Keratinocyte (primary cell): Measurements from ENCODE around the gene PPP4C. TPM values are rescaled to one million over a fixed set of nuclear protein-coding genes. Genes with fewer than 3 reads are reported as not detected.

Source experiments
- DNase-seq: peaks from one replicate; pipeline ENCODE4 v3.0.0-alpha.2; 2011; ENCODE audit warnings: low read depth, missing footprints, low spot score
- FAIRE-seq: peaks from 2 replicates; lab custom pipeline; 2011; peaks lifted over from hg19 to GRCh38; lab: Jason Lieb, UNC
- H2AFZ ChIP-seq: 2 replicates; pipeline ENCODE4 v1.6.0; 2012; ENCODE audit warnings: low read length, control low read depth, inconsistent platforms; ENCODE audit not compliant: control insufficient read depth
- H3K27ac ChIP-seq: 2 replicates; pipeline ENCODE4 v1.5.1; 2011; ENCODE audit warnings: low read length; ENCODE audit not compliant: control insufficient read depth, insufficient read depth
- H3K27me3 ChIP-seq: 3 replicates; pipeline ENCODE4 v1.6.0; 2011; ENCODE audit warnings: low read length; ENCODE audit not compliant: control insufficient read depth, insufficient read depth; ENCODE audit errors: extremely low read depth
- H3K36me3 ChIP-seq, 2 experiments: 2 replicates in 1 of 2; 3 replicates in 1 of 2; pipeline ENCODE4 v1.5.1; 2011; ENCODE audit warnings: low read length in 2 of 2, mild to moderate bottlenecking in 1 of 2; ENCODE audit not compliant: control insufficient read depth in 2 of 2, insufficient read depth in 2 of 2; ENCODE audit errors: extremely low read depth in 1 of 2
- H3K4me1 ChIP-seq: 3 replicates; pipeline ENCODE4 v1.5.1; 2011; ENCODE audit warnings: low read length; ENCODE audit not compliant: control insufficient read depth, insufficient read depth; ENCODE audit errors: extremely low read depth
- H3K4me2 ChIP-seq: 3 replicates; pipeline ENCODE4 v1.6.0; 2011; ENCODE audit warnings: low read depth, low read length; ENCODE audit not compliant: control insufficient read depth, insufficient read depth; ENCODE audit errors: extremely low read depth
- H3K4me3 ChIP-seq, 3 experiments: fragments of 200-600 bp in 1 of 3; sonication (generic) in 1 of 3; 2 replicates in 2 of 3; 3 replicates in 1 of 3; pipeline ENCODE4 v1.5.1; 2011 to 2016; ENCODE audit warnings: low read length in 3 of 3, mild to moderate bottlenecking in 3 of 3, control low read depth in 2 of 3, inconsistent platforms in 1 of 3, low read depth in 1 of 3, mixed read lengths in 1 of 3, mixed run types in 1 of 3, moderate library complexity in 1 of 3; ENCODE audit not compliant: control insufficient read depth in 2 of 3, insufficient read depth in 2 of 3; ENCODE audit errors: extremely low read depth in 1 of 3
- H3K79me2 ChIP-seq: 2 replicates; pipeline ENCODE4 v1.6.0; 2012; ENCODE audit warnings: low read length; ENCODE audit not compliant: control insufficient read depth, insufficient read depth
- H3K9ac ChIP-seq: 3 replicates; pipeline ENCODE4 v1.6.0; 2011; ENCODE audit warnings: low read length; ENCODE audit not compliant: control insufficient read depth, insufficient read depth; ENCODE audit errors: extremely low read depth
- H3K9me1 ChIP-seq: 3 replicates; pipeline ENCODE4 v1.6.0; 2011; ENCODE audit warnings: low read length; ENCODE audit not compliant: control insufficient read depth, insufficient read depth; ENCODE audit errors: extremely low read depth
- H3K9me3 ChIP-seq: 2 replicates; pipeline ENCODE4 v1.5.1; 2012; ENCODE audit warnings: low read depth, low read length; ENCODE audit not compliant: control insufficient read depth
- H4K20me1 ChIP-seq: 3 replicates; pipeline ENCODE4 v1.6.0; 2011; ENCODE audit warnings: low read length; ENCODE audit not compliant: control insufficient read depth, insufficient read depth; ENCODE audit errors: extremely low read depth
- CTCF ChIP-seq, 3 experiments: IDR thresholded peaks in 1 of 3; conservative IDR thresholded peaks in 1 of 3; optimal IDR thresholded peaks in 1 of 3; 2 replicates in 2 of 3; 3 replicates in 1 of 3; pipeline versions ENCODE3 to v1.5.1; 2011; ENCODE audit warnings: low read length in 3 of 3, mild to moderate bottlenecking in 3 of 3, moderate library complexity in 2 of 3, control low read depth in 1 of 3, inconsistent platforms in 1 of 3; ENCODE audit not compliant: insufficient read depth in 2 of 3; ENCODE audit errors: extremely low read depth in 1 of 3
- EZH2 ChIP-seq: IDR thresholded peaks from one replicate; pipeline ENCODE4 v1.6.1; 2012; ENCODE audit warnings: inconsistent platforms, mild to moderate bottlenecking, low read length, moderate library complexity
- dilution Hi-C: fragments of 300-500 bp; cut with MboI; formaldehyde crosslinking; loops from one replicate; pipeline ENCODE4 v1.7.0; 2020; ENCODE audit warnings: low sequenced_read_pairs; ENCODE audit not compliant: extremely low pct_ligation_motif_present
- polyA minus RNA-seq, 3 experiments: library from RNA; depleted of rRNA, polyadenylated mRNA; stranded (reverse); fragments of >200 nt; gene quantifications; 1 replicate in 1 of 3; 2 replicates in 1 of 3; 3 replicates in 1 of 3; pipeline ENCODE4 v1.2.3, GENCODE V29; 2011
- polyA plus RNA-seq, 5 experiments: library from polyadenylated mRNA; depleted of rRNA in 3 of 5; stranded (reverse) in 3 of 5; stranded (forward) in 1 of 5; unstranded in 1 of 5; fragments of >200 nt; gene quantifications; 1 replicate in 1 of 5; 2 replicates in 3 of 5; 3 replicates in 1 of 5; pipeline versions ENCODE4 v1.2.1 to v1.2.3, GENCODE V29; 2011 to 2012; ENCODE audit warnings: missing spikeins in 2 of 5, low read depth in 1 of 5, low replicate concordance in 1 of 5

PPP4C gene
- polyA plus RNA-seq = 124 to 188 TPM (median 167 TPM) in 3 replicates
- polyA plus RNA-seq (2011; ENCODE audit: low read depth) = 101 TPM
- polyA plus RNA-seq (2011; cell fraction: cytosol; rRNA removed) = 113 and 148 TPM in 2 replicates
- polyA plus RNA-seq (2011; cell fraction: nucleus; rRNA removed) = 120 and 128 TPM in 2 replicates
- polyA plus RNA-seq (2012; ENCODE audit: low replicate concordance) = 113 and 135 TPM in 2 replicates
- 294 to 472 TPM (median 388 TPM) in 3 replicates for polyA minus RNA-seq
- polyA minus RNA-seq (2011; cell fraction: cytosol; rRNA and poly(A)+ RNA removed) = 300 TPM
- 58.5 and 62.4 TPM in 2 replicates for polyA minus RNA-seq (2011; cell fraction: nucleus; rRNA and poly(A)+ RNA removed)

GRCh38 chr16:30075503-30076275, at the start of gene PPP4C:
TSS of gene PPP4C (plus strand) at chr16:30075994. CDS start at chr16:30076378, 384 bp downstream.
- Histone ChIP-seq H3K27me3 (no peaks in the 10 kb centered on the region), H3K9ac (peak within 1 kb of the TSS; percentile 91), H3K9me1 (no peaks in the 10 kb centered on the region), H2AFZ (peak within 1 kb of the TSS; percentile 58), H3K79me2 (peaks cover 44% of the 10 kb centered on the region), H3K4me2 (peak within 1 kb of the TSS; percentile 95), H3K4me3 (peak within 1 kb of the TSS; percentile 83 to 98 (median 96)), H3K4me1 (peaks cover 23% of the 10 kb centered on the region), H3K27ac (peak within 1 kb of the TSS; percentile 80), H4K20me1 (peaks cover 7% of the 10 kb centered on the region), H3K36me3 (peaks cover 26 to 36% of the 10 kb centered on the region in 2 experiments), H3K9me3 (no peaks in the 10 kb centered on the region)
- DNase-seq = no peak
- no peak for FAIRE-seq
- TF ChIP-seq CTCF (optimal IDR thresholded peaks at IDR 0.05 in 1 of 3, IDR thresholded peaks at IDR 0.05 in 1 of 3, conservative IDR thresholded peaks at IDR 0.05 in 1 of 3; ENCODE audit: extremely low read depth in 1 of 3, insufficient read depth in 2 of 3, low read length in 3 of 3) (peak in 1 of 3 experiments; percentile 30), EZH2 (no peak)
- dilution Hi-C loops = no loop called here

- Histone ChIP-seq H3K27me3 (peaks cover 31% of the 10 kb centered on the region), H4K20me1 (no peaks in the 10 kb centered on the region), H3K9me3 (no peaks in the 10 kb centered on the region), H3K4me2 (no peak overlapping the region), H3K9ac (no peak overlapping the region), H3K27ac (no peak overlapping the region), H3K4me1 (no peaks in the 10 kb centered on the region), H3K36me3 (no peaks in the 10 kb centered on the region), H2AFZ (no peak overlapping the region), H3K79me2 (no peaks in the 10 kb centered on the region), H3K4me3 (no peak overlapping the region), H3K9me1 (no peaks in the 10 kb centered on the region)
- TF ChIP-seq CTCF (optimal IDR thresholded peaks at IDR 0.05 in 1 of 3, IDR thresholded peaks at IDR 0.05 in 1 of 3, conservative IDR thresholded peaks at IDR 0.05 in 1 of 3; ENCODE audit: extremely low read depth in 1 of 3, insufficient read depth in 2 of 3, low read length in 3 of 3) (no peak), EZH2 (no peak)
- no peak for FAIRE-seq
- no peak for DNase-seq
- dilution Hi-C loops = no loop called here
Measured at GRCh38 chr16:30026449-30026848, 49.3 kb upstream of the PPP4C start.
